Measurements from ENCODE around the gene ZSCAN10. TPM values are rescaled to one million over a fixed set of nuclear protein-coding genes. Genes with fewer than 3 reads are reported as not detected.

ZSCAN10 gene
- total RNA-seq, 2 experiments from 2014 or later: 0.36 to 0.56 TPM

GRCh38 chr16:3115003-3115402 lies 15.9 kb upstream of the ZSCAN10 start:
- H3K4me1 ChIP-seq (ENCODE audit: insufficient read depth, low read length): no peaks in the 10 kb centered on the region
- Mint-ChIP-seq H3K4me3 (no peak overlapping the region), H3K36me3 (ENCODE audit: low read depth) (peaks cover 4% of the 10 kb centered on the region), H3K4me1 (ENCODE audit: low read depth) (no peaks in the 10 kb centered on the region), H3K27ac (no peak overlapping the region), H3K27me3 (no peaks in the 10 kb centered on the region), H3K9me3 (no peaks in the 10 kb centered on the region)
- no peak for DNase-seq
- POLR2A ChIA-PET: no interaction called here
- no peaks in the 10 kb centered on the region for H3K27me3 ChIP-seq (ENCODE audit: control insufficient read depth in 1 of 2, insufficient read depth in 2 of 2, low read length in 2 of 2)
- CTCF ChIA-PET: interaction anchor here (1.6 kb wide), 1 partner anchor 14 kb away, joined by 4 read pairs; no protein-coding TSS in a partner anchor
- intact Hi-C loops (cut with DNase I, micrococcal nuclease): no loop called here
- no peak overlapping the region for H3K4me3 ChIP-seq (ENCODE audit: low read length)
- H3K36me3 ChIP-seq (ENCODE audit: insufficient read depth, low read length): no peaks in the 10 kb centered on the region
- no peaks in the 10 kb centered on the region for H3K9me3 ChIP-seq (ENCODE audit: control insufficient read depth in 1 of 2, insufficient read depth in 1 of 2, low read length in 2 of 2)
- no peak for TF ChIP-seq CTCF (IDR thresholded peaks at IDR 0.05)
- ATAC-seq (ENCODE audit: poor library complexity): no peak
- no peak overlapping the region for H3K27ac ChIP-seq (ENCODE audit: low read depth in 1 of 2, low read length in 2 of 2)

- H3K9me3 Mint-ChIP-seq: no peaks in the 10 kb centered on the region
Observed at GRCh38 chr16:3113765-3114479, 14.8 kb upstream of the ZSCAN10 start.

GRCh38 chr16:3112881-3113574 lies 13.9 kb upstream of the ZSCAN10 start:
- intact Hi-C loops (cut with DNase I, micrococcal nuclease): no loop called here
- peaks cover 4% of the 10 kb centered on the region for H3K36me3 Mint-ChIP-seq (ENCODE audit: low read depth)
- no peaks in the 10 kb centered on the region for H3K9me3 ChIP-seq (ENCODE audit: control insufficient read depth in 1 of 2, insufficient read depth in 1 of 2, low read length in 2 of 2)
- no peaks in the 10 kb centered on the region for H3K9me3 Mint-ChIP-seq
- H3K4me1 Mint-ChIP-seq (ENCODE audit: low read depth): no peaks in the 10 kb centered on the region
- no peak for TF ChIP-seq CTCF (IDR thresholded peaks at IDR 0.05)
- H3K36me3 ChIP-seq (ENCODE audit: insufficient read depth, low read length): no peaks in the 10 kb centered on the region
- no peaks in the 10 kb centered on the region for H3K4me1 ChIP-seq (ENCODE audit: insufficient read depth, low read length)
- no peak overlapping the region for H3K27ac Mint-ChIP-seq
- CTCF ChIA-PET: no interaction called here
- no peak for ATAC-seq (ENCODE audit: poor library complexity)
- no peak overlapping the region for H3K4me3 ChIP-seq (ENCODE audit: low read length)
- POLR2A ChIA-PET: interaction anchor here (2.3 kb wide), 1 partner anchor 11 kb away, joined by 8 read pairs; no protein-coding TSS in a partner anchor
- H3K4me3 Mint-ChIP-seq: no peak overlapping the region
- DNase-seq: no peak
- no peak overlapping the region for H3K27ac ChIP-seq (ENCODE audit: low read depth in 1 of 2, low read length in 2 of 2)
- H3K27me3 Mint-ChIP-seq: no peaks in the 10 kb centered on the region
- no peaks in the 10 kb centered on the region for H3K27me3 ChIP-seq (ENCODE audit: control insufficient read depth in 1 of 2, insufficient read depth in 2 of 2, low read length in 2 of 2)

More at GRCh38 chr16:3113765-3114479, 14.8 kb upstream of the ZSCAN10 start:
- Histone ChIP-seq H3K9me3 (ENCODE audit: control insufficient read depth in 1 of 2, insufficient read depth in 1 of 2, low read length in 2 of 2) (no peaks in the 10 kb centered on the region), H3K4me1 (ENCODE audit: insufficient read depth, low read length) (no peaks in the 10 kb centered on the region), H3K27ac (ENCODE audit: low read depth in 1 of 2, low read length in 2 of 2) (no peak overlapping the region), H3K36me3 (ENCODE audit: insufficient read depth, low read length) (no peaks in the 10 kb centered on the region), H3K27me3 (ENCODE audit: control insufficient read depth in 1 of 2, insufficient read depth in 2 of 2, low read length in 2 of 2) (no peaks in the 10 kb centered on the region), H3K4me3 (ENCODE audit: low read length) (no peak overlapping the region)
- DNase-seq (no peak), ATAC-seq (ENCODE audit: poor library complexity) (no peak)
- ChIA-PET CTCF (interaction anchor here (1.6 kb wide), 1 partner anchor 15 kb away, joined by 4 read pairs; no protein-coding TSS in a partner anchor), POLR2A (interaction anchor here (2.3 kb wide), 1 partner anchor 12 kb away, joined by 8 read pairs; no protein-coding TSS in a partner anchor)
- Mint-ChIP-seq H3K36me3 (ENCODE audit: low read depth) (peaks cover 4% of the 10 kb centered on the region), H3K4me1 (ENCODE audit: low read depth) (no peaks in the 10 kb centered on the region), H3K4me3 (no peak overlapping the region), H3K27me3 (no peaks in the 10 kb centered on the region), H3K27ac (no peak overlapping the region)
- no peak for TF ChIP-seq CTCF (IDR thresholded peaks at IDR 0.05)
- intact Hi-C loops (cut with DNase I, micrococcal nuclease): no loop called here
